Panc1 (cell line): ENCODE data around the gene RASL10A.

Experiments used
- POLR2AphosphoS5 ChIP-seq: IDR thresholded peaks from 2 replicates; pipeline ENCODE4 v1.6.1; 2012; ENCODE audit warnings: mild to moderate bottlenecking, low read depth, low read length, moderate library complexity
- TF ChIP-seq, protein P1 (sequence below): fragments of 450-650 bp; IDR thresholded peaks from 2 replicates; pipeline ENCODE4 v1.5.1; 2017; ENCODE audit warnings: mild to moderate bottlenecking
- TF ChIP-seq, protein P2 (sequence below), 2 experiments: IDR thresholded peaks; 2 replicates each; pipeline ENCODE4 v1.6.1; 2011 to 2012; ENCODE audit warnings: low read depth in 2 of 2, control low read depth in 1 of 2, low read length in 1 of 2, mild to moderate bottlenecking in 1 of 2, moderate library complexity in 1 of 2; ENCODE audit not compliant: insufficient read depth in 1 of 2

DNA sequence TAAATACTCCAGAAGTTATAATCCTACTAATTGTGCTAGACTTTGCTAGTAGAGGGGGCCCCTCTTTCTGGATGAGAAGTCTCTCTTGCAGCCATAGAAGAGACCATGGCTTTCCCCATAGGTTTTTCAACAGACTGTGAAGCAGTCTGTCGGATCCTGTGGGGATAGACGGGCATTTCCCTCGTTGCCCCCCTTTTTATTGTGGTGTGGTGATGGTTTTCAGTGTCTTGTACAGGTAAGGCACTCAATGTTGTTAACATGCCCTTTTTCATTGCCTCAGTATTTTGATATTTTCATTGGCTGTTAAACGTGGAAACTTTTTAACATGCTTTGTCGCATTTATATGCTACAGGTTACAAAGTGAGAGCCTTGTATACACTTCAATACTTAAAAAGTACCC, 25.4 kb downstream of the RASL10A start:
- TF ChIP-seq, protein P1, sequence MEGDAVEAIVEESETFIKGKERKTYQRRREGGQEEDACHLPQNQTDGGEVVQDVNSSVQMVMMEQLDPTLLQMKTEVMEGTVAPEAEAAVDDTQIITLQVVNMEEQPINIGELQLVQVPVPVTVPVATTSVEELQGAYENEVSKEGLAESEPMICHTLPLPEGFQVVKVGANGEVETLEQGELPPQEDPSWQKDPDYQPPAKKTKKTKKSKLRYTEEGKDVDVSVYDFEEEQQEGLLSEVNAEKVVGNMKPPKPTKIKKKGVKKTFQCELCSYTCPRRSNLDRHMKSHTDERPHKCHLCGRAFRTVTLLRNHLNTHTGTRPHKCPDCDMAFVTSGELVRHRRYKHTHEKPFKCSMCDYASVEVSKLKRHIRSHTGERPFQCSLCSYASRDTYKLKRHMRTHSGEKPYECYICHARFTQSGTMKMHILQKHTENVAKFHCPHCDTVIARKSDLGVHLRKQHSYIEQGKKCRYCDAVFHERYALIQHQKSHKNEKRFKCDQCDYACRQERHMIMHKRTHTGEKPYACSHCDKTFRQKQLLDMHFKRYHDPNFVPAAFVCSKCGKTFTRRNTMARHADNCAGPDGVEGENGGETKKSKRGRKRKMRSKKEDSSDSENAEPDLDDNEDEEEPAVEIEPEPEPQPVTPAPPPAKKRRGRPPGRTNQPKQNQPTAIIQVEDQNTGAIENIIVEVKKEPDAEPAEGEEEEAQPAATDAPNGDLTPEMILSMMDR: no peak
- TF ChIP-seq, protein P2, sequence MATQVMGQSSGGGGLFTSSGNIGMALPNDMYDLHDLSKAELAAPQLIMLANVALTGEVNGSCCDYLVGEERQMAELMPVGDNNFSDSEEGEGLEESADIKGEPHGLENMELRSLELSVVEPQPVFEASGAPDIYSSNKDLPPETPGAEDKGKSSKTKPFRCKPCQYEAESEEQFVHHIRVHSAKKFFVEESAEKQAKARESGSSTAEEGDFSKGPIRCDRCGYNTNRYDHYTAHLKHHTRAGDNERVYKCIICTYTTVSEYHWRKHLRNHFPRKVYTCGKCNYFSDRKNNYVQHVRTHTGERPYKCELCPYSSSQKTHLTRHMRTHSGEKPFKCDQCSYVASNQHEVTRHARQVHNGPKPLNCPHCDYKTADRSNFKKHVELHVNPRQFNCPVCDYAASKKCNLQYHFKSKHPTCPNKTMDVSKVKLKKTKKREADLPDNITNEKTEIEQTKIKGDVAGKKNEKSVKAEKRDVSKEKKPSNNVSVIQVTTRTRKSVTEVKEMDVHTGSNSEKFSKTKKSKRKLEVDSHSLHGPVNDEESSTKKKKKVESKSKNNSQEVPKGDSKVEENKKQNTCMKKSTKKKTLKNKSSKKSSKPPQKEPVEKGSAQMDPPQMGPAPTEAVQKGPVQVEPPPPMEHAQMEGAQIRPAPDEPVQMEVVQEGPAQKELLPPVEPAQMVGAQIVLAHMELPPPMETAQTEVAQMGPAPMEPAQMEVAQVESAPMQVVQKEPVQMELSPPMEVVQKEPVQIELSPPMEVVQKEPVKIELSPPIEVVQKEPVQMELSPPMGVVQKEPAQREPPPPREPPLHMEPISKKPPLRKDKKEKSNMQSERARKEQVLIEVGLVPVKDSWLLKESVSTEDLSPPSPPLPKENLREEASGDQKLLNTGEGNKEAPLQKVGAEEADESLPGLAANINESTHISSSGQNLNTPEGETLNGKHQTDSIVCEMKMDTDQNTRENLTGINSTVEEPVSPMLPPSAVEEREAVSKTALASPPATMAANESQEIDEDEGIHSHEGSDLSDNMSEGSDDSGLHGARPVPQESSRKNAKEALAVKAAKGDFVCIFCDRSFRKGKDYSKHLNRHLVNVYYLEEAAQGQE (IDR thresholded peaks at IDR 0.05; ENCODE audit: insufficient read depth in 1 of 2, low read depth in 2 of 2, low read length in 1 of 2): no peak
- TF ChIP-seq POLR2AphosphoS5: no peak
